MM.1S (cell line): Measurements from ENCODE around the gene ECE1.
"Not testable (repeated sequence)": the region's sequence is repeated elsewhere in the genome, so short reads cannot be mapped to it uniquely, and the experiment has no call there.

Experiments used
- DNase-seq: peaks from one replicate; pipeline ENCODE4 v3.0.0-alpha.2; 2015
- H2AFZ ChIP-seq: fragments of 300-600 bp; sonication (generic); 2 replicates; pipeline ENCODE4 v1.6.0; 2016; ENCODE audit warnings: antibody characterized with exemption, low read length
- H3F3A ChIP-seq: fragments of 300-600 bp; sonication (generic); 2 replicates; pipeline ENCODE4 v1.6.1; 2016; ENCODE audit warnings: mild to moderate bottlenecking, antibody characterized with exemption, low read length, moderate library complexity, mixed read lengths; ENCODE audit not compliant: insufficient read depth
- H3K27ac ChIP-seq: fragments of 300-600 bp; sonication (generic); 2 replicates; pipeline ENCODE4 v1.5.1; 2016; ENCODE audit warnings: mild to moderate bottlenecking, low read length
- H3K27me3 ChIP-seq: fragments of 300-600 bp; sonication (generic); replicated peaks from 2 replicates; pipeline ENCODE4 v1.6.0; 2016; ENCODE audit warnings: low read length; ENCODE audit not compliant: insufficient read depth
- H3K36me3 ChIP-seq: fragments of 300-600 bp; sonication (generic); replicated peaks from 2 replicates; pipeline ENCODE4 v1.6.1; 2016; ENCODE audit warnings: mild to moderate bottlenecking, low read length, mixed read lengths; ENCODE audit not compliant: insufficient read depth
- H3K4me1 ChIP-seq: fragments of 300-600 bp; sonication (generic); 2 replicates; pipeline ENCODE4 v1.6.1; 2016; ENCODE audit warnings: low read length, mixed read lengths
- H3K4me2 ChIP-seq: fragments of 300-600 bp; sonication (generic); 2 replicates; pipeline ENCODE4 v1.6.0; 2016; ENCODE audit warnings: low read depth, low read length
- H3K4me3 ChIP-seq: fragments of 300-600 bp; sonication (generic); 2 replicates; pipeline ENCODE4 v1.5.1; 2016; ENCODE audit warnings: low read length, mixed read lengths
- H3K79me2 ChIP-seq: fragments of 300-600 bp; sonication (generic); 2 replicates; pipeline ENCODE4 v1.6.1; 2016; ENCODE audit warnings: mixed run types, low read length, mixed read lengths
- H3K9ac ChIP-seq: fragments of 300-600 bp; sonication (generic); 2 replicates; pipeline ENCODE4 v1.6.1; 2016; ENCODE audit warnings: low read length, mixed read lengths
- H3K9me2 ChIP-seq: fragments of 300-600 bp; sonication (generic); replicated peaks from 2 replicates; pipeline ENCODE4 v1.6.1; 2016; ENCODE audit warnings: mild to moderate bottlenecking, low read length, mixed read lengths; ENCODE audit not compliant: insufficient read depth
- H3K9me3 ChIP-seq: fragments of 300-600 bp; sonication (generic); replicated peaks from 2 replicates; pipeline ENCODE4 v1.6.1; 2016; ENCODE audit warnings: mild to moderate bottlenecking, low read length, mixed read lengths; ENCODE audit not compliant: insufficient read depth
- H4K20me1 ChIP-seq: fragments of 300-600 bp; sonication (generic); 2 replicates; pipeline ENCODE4 v1.6.1; 2016; ENCODE audit warnings: mild to moderate bottlenecking, low read length, moderate library complexity, mixed read lengths; ENCODE audit not compliant: insufficient read depth
- EZH2 ChIP-seq: fragments of 300-600 bp; sonication (generic); optimal IDR thresholded peaks from 2 replicates; pipeline ENCODE3; 2017; ENCODE audit warnings: low read depth, mild to moderate bottlenecking, antibody characterized with exemption, low read length, mixed read lengths
- EZH2phosphoT487 ChIP-seq: fragments of 300-600 bp; sonication (generic); IDR thresholded peaks from 2 replicates; pipeline ENCODE4 v1.6.1; 2018; ENCODE audit warnings: antibody characterized with exemption, low read length
- TF ChIP-seq, protein P1 (sequence below): fragments of 300-600 bp; sonication (generic); IDR thresholded peaks from 2 replicates; pipeline ENCODE4 v1.5.1; 2016; ENCODE audit warnings: antibody characterized with exemption, low read length, mixed read lengths

ECE1 gene

DNA sequence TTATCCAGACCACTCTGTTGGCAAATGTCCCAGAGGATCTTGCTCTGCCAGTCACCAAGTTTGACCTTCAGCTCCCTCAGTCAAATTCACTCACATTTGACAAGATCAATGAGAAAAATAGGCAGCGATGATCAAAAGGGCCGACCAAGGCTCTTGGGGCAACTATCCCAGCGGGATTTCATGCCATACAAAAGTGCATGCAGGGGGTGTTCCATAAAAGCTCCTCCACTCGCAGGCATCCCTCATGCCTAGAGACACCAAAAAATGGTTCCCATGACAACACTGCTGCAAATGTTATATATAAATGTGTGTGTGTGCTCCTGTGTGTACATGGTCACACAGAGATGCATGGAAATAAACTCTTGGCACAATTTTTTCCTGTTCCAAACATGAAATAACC is 97.4 kb downstream of the ECE1 start:
- no peak for DNase-seq
- Histone ChIP-seq H2AFZ (no peak overlapping the region), H3K9me3 (no peaks in the 10 kb centered on the region), H3F3A (no peaks in the 10 kb centered on the region), H3K9me2 (no peaks in the 10 kb centered on the region), H4K20me1 (no peaks in the 10 kb centered on the region), H3K4me1 (no peaks in the 10 kb centered on the region), H3K79me2 (no peaks in the 10 kb centered on the region), H3K9ac (no peak overlapping the region), H3K27ac (no peak overlapping the region), H3K36me3 (no peaks in the 10 kb centered on the region), H3K4me2 (no peak overlapping the region), H3K27me3 (peaks cover 18% of the 10 kb centered on the region; the same call in 1 of the 2 replicates), H3K4me3 (no peak overlapping the region)
- TF ChIP-seq EZH2phosphoT487 = no peak
- TF ChIP-seq EZH2 = no peak
- TF ChIP-seq, protein P1, sequence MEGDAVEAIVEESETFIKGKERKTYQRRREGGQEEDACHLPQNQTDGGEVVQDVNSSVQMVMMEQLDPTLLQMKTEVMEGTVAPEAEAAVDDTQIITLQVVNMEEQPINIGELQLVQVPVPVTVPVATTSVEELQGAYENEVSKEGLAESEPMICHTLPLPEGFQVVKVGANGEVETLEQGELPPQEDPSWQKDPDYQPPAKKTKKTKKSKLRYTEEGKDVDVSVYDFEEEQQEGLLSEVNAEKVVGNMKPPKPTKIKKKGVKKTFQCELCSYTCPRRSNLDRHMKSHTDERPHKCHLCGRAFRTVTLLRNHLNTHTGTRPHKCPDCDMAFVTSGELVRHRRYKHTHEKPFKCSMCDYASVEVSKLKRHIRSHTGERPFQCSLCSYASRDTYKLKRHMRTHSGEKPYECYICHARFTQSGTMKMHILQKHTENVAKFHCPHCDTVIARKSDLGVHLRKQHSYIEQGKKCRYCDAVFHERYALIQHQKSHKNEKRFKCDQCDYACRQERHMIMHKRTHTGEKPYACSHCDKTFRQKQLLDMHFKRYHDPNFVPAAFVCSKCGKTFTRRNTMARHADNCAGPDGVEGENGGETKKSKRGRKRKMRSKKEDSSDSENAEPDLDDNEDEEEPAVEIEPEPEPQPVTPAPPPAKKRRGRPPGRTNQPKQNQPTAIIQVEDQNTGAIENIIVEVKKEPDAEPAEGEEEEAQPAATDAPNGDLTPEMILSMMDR = no peak

DNA sequence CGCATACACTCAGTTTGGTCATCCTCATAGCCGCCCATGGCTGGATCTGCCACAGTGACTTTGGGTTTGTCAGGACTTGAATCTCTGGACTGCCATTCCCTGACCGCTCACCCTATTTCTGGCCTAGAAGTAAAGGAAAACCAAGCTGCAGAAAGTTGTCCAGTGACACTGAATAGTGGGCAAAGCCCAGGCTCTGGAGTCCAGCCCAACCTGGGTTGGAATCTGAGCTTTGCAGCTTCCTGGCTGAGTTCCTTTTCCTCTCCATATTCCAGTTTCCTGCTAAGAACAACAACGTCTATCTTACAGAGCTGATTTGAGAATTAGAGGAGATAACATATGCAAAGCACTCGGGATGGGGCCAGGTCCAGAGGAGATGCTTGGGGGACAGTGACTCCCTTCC is 98.0 kb downstream of the ECE1 start:
- no peak for TF ChIP-seq EZH2phosphoT487
- TF ChIP-seq EZH2 = no peak
- TF ChIP-seq, protein P1 = no peak
- Histone ChIP-seq H4K20me1 (no peaks in the 10 kb centered on the region), H2AFZ (no peak overlapping the region), H3K4me2 (no peak overlapping the region), H3K4me3 (no peak overlapping the region), H3K4me1 (no peaks in the 10 kb centered on the region), H3K9me2 (no peaks in the 10 kb centered on the region), H3K27ac (no peak overlapping the region), H3K9me3 (no peaks in the 10 kb centered on the region), H3K27me3 (peaks cover 18% of the 10 kb centered on the region; the same call in 1 of the 2 replicates), H3K36me3 (no peaks in the 10 kb centered on the region), H3K79me2 (no peaks in the 10 kb centered on the region), H3K9ac (no peak overlapping the region), H3F3A (no peaks in the 10 kb centered on the region)
- DNase-seq = no peak

DNA sequence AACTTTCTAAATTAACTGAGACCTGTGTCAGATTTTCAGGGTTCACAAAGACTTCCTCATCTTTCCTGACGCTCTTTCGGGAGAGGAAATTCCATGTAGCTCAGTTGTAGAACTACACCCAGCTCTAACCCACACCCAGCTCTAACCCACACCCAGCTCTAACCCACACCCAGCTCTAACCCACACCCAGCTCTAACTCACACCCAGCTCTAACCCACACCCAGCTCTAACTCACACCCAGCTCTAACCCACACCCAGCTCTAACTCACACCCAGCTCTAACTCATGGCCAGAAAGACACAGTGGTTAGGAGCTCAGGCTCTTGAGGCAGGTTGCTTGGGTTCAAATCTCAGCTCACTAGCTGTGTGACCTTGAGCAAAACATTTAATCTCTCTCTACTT is 99.5 kb downstream of the ECE1 start:
- not testable (repeated sequence) for H3K36me3 ChIP-seq, H3K79me2 ChIP-seq, H3K4me2 ChIP-seq, H3K4me3 ChIP-seq, H3K9me3 ChIP-seq, DNase-seq, H3K4me1 ChIP-seq, H2AFZ ChIP-seq, H4K20me1 ChIP-seq, H3F3A ChIP-seq, H3K9ac ChIP-seq, H3K27ac ChIP-seq, H3K9me2 ChIP-seq
- H3K27me3 ChIP-seq = peaks cover 18% of the 10 kb centered on the region; the same call in 1 of the 2 replicates

DNA sequence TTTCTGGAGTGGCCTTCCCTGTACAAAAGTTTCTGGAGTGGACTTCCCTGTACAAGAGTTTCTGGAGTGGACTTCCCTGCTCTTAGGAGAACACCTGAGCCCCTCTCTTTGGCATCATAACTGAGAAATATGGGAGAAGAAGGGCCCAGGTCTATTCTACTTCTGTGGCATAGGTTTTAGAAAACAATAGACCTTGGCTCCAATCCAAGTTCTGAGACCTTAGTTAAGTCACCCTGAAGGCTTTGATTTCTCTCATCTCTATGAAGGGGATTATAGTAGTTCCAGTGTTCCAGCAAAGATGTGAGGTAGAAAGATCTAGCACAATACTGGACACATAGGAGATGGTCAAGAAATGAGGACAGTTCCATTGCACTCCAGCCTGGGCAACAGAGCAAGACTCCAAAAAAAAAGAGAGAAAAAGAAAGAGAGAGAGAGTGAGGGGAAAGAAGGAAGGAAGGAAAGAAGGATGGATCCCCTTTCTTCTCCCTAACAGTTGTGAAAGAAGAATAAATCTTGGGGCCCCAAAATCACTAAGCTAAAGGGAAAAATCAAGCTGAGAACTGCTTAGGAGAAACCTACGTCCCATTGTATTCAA is 100.3 kb downstream of the ECE1 start:
- peaks cover 18% of the 10 kb centered on the region; the same call in 1 of the 2 replicates for H3K27me3 ChIP-seq
- H3K4me1 ChIP-seq = no peaks in the 10 kb centered on the region

More for the DNA sequence above, 100.3 kb downstream of the ECE1 start:
- no peak overlapping the region for H3K9ac ChIP-seq
- no peaks in the 10 kb centered on the region for H3F3A ChIP-seq
- H3K4me2 ChIP-seq = no peak overlapping the region
- H2AFZ ChIP-seq = no peak overlapping the region
- H3K9me2 ChIP-seq = no peaks in the 10 kb centered on the region
- H4K20me1 ChIP-seq = no peaks in the 10 kb centered on the region
- no peak overlapping the region for H3K4me3 ChIP-seq
- no peaks in the 10 kb centered on the region for H3K9me3 ChIP-seq
- no peaks in the 10 kb centered on the region for H3K36me3 ChIP-seq
- no peak for DNase-seq
- TF ChIP-seq, protein P1 = no peak
- TF ChIP-seq EZH2phosphoT487 (no peak), EZH2 (no peak)
- H3K79me2 ChIP-seq = no peaks in the 10 kb centered on the region
- H3K27ac ChIP-seq = no peak overlapping the region
